Muscle layer of duodenum (tissue), 2 donors: ENCODE measurements around the gene GFAP.

Source experiments
- H3K27ac ChIP-seq: one replicate; pipeline ENCODE4 v1.7.0; 2013; ENCODE audit warnings: mild to moderate bottlenecking, low read length
- H3K27me3 ChIP-seq: one replicate; pipeline ENCODE4 v1.7.0; 2013; ENCODE audit warnings: low read depth, mild to moderate bottlenecking, control low read depth, low read length
- H3K36me3 ChIP-seq, 2 donors: one replicate each; pipeline ENCODE4 v1.7.0; 2013; ENCODE audit warnings: low read length in 2 of 2, control low read depth in 1 of 2, mild to moderate bottlenecking in 1 of 2; ENCODE audit not compliant: insufficient read depth in 2 of 2, control insufficient read depth in 1 of 2
- H3K4me1 ChIP-seq, 2 donors: one replicate each; pipeline ENCODE4 v1.7.0; 2013; ENCODE audit warnings: low read length in 2 of 2, mild to moderate bottlenecking in 2 of 2, control low read depth in 1 of 2, moderate library complexity in 1 of 2; ENCODE audit not compliant: insufficient read depth in 2 of 2, control insufficient read depth in 1 of 2
- H3K4me3 ChIP-seq, 2 donors: one replicate each; pipeline ENCODE4 v1.7.0; 2013; ENCODE audit warnings: low read length in 2 of 2, low read depth in 1 of 2, mild to moderate bottlenecking in 1 of 2
- H3K9me3 ChIP-seq, 2 donors: one replicate each; pipeline ENCODE4 v1.7.0; 2013; ENCODE audit warnings: low read length in 2 of 2, control low read depth in 1 of 2, mild to moderate bottlenecking in 1 of 2; ENCODE audit not compliant: control insufficient read depth in 1 of 2
- donor health status: healthy.

Gene GFAP

DNA sequence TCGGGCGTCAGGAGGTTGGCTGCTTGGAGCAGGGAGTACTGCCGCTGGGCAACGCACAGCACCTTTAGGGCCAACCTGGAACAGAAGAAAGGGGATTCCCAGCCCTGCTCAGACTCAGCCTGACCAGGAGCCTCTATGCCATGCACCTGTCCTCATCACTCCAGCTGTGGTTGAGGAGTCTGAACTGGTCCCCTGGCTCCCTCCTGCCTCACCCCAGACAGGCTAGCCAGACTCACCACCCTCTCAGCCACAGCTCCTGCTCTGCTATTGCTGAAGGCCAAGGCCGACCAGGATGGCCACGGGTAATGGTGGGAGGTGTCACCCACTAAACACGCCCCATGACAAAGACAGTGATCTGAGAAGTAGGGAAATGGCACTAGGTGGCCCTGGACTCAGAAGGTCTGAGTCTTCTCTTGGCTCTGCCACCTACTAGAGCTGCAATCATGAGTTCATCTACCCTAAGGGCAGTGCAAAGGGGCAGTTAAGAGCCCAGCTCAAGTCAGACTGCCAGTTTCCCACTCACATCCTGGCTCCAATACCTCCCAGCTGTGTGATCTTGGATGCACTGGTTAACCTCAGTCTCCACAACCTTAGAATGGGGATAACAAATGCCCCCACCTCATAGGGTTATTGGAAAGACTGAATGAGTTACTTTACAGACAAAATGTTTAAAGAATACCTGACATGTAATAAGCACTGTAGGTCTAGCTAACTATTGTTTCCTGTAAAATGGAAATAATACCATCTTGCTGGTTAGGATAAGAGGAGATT is 13.8 kb upstream of the GFAP start:
- Histone ChIP-seq H3K27me3 (no peaks in the 10 kb centered on the region), H3K27ac (no peak overlapping the region), H3K36me3 (no peaks in the 10 kb centered on the region), H3K4me1 (no peaks in the 10 kb centered on the region), H3K4me3 (no peak overlapping the region), H3K9me3 (no peaks in the 10 kb centered on the region)

DNA sequence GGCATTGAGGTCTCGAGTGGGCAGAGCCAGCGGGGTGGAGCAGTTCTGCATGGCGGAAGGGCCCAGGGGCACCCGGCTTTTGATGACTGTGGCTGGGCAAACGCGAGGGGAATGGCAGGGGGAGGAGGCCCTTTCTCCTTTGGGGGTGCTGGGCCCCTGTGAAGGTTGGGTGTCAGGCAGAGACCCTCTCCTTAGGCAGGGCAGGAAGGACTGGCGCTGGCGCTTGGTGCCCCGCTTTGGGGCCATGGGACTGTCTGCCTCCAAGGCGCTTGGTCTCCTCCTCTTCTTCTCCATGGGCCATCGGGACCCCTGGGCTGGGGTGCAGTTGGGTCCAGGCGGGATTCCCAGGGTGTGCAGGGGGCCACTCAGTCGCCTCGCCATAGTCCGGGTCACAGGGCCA is 12.8 kb upstream of the GFAP start:
- Histone ChIP-seq H3K27me3 (no peaks in the 10 kb centered on the region), H3K4me3 (no peak overlapping the region), H3K9me3 (no peaks in the 10 kb centered on the region), H3K36me3 (no peaks in the 10 kb centered on the region), H3K27ac (no peak overlapping the region), H3K4me1 (no peaks in the 10 kb centered on the region)

DNA sequence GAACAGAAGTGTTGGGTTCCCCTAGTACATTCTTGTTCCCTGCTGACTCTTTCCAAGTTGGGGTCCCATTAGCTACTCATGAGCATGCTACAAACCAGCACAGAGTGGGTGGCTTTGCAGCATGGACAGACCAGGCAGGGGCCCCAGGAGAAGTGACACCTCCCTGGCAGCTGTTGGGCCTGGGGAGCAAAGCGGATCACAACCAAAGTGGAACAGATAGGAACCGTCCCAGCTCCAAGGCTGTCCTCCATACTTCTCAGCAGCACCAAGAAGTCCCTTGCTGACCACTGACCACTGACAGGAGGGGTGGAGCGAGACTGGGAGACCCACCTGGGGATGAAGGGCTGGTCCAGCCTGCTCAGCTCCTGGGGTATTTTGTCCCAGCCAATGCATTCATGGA is 12.4 kb upstream of the GFAP start:
- no peaks in the 10 kb centered on the region for H3K27me3 ChIP-seq
- no peak overlapping the region for H3K27ac ChIP-seq
- no peaks in the 10 kb centered on the region for H3K9me3 ChIP-seq
- no peaks in the 10 kb centered on the region for H3K36me3 ChIP-seq
- H3K4me3 ChIP-seq = no peak overlapping the region
- no peaks in the 10 kb centered on the region for H3K4me1 ChIP-seq

DNA sequence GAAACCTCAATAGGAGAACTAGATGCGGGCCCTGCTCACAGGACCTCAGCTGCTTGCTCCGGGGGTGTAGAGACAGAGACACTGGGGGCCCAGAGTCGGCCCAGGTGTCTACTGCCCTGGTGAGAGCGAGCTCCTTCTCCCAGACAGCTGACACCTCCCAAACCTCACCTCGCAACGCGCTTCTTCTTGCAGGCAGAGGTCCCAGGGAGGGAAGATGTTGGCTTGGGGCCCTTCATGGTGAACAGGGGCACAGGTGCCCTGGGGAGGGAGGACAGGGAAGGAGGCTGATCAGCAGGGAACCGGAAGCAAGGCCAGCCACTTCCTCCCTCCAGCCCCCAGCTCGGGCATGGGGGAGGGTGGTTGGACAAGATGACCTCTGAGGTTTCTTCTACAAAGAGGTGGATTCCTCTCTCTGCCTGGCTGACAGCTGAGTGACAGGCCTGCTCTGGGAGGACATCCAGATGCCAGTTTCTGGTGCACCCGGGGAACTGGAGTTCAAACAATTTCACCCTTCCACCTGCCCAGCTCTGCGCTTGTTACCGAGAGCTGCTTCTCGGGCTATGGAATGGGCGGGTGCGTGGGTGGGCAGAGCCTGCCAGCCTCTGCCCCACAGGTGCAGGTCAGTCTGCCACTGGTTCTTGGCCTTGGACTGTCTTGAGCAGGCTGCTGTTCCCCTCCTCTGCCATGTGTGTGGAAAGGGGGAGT is 11.7 kb upstream of the GFAP start:
- Histone ChIP-seq H3K4me3 (no peak overlapping the region), H3K9me3 (no peaks in the 10 kb centered on the region), H3K27me3 (no peaks in the 10 kb centered on the region), H3K36me3 (no peaks in the 10 kb centered on the region), H3K27ac (no peak overlapping the region), H3K4me1 (no peaks in the 10 kb centered on the region)

DNA sequence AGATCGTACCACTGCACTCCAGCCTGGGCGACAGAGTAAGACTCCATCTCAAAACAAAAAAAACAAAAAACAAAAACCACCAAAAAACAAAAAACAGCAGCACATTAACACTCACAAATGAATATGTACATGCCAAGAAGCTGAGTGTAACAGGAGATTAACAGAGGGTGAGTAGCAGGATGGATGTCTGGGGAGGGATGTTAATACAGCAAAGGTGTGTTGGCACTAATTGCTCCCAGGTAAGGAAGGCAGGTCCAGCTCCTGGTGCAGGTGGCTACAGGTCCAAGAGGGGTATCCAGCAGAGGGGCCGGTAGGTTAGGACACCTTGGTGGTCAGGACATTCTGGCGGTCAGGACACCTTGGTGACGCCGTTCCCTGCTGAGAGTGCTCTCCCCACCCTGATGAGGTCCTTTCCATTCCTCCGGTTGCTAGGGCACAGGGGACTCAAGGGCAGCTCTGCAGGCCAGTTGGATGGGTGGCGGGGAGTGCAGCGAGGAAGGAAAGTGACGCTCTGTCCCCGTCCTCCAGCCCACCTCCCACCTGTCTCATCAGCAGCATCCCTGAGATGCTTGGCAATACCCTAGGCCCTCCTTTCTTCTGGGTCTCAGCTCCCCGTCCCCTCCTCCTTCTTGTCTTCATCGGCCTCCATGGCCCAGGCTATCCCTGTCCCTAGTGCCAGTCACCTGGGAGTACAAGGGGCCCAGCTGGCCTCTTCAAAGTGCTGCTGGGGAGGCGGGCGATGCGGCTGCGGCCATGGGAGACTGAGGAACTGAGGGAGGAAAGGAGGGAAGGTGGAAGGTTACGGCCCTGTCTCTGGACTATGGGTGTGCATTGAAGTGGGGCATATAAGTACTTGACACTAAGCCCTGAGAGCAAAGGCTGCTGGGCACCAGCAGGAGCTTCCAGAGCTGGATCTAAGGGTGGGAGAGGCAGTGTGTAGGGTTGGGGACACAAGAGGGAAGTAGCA is 10.7 kb upstream of the GFAP start:
- no peak overlapping the region for H3K27ac ChIP-seq
- no peaks in the 10 kb centered on the region for H3K36me3 ChIP-seq
- no peak overlapping the region for H3K4me3 ChIP-seq
- H3K4me1 ChIP-seq = no peaks in the 10 kb centered on the region
- H3K9me3 ChIP-seq = no peaks in the 10 kb centered on the region
- no peaks in the 10 kb centered on the region for H3K27me3 ChIP-seq

DNA sequence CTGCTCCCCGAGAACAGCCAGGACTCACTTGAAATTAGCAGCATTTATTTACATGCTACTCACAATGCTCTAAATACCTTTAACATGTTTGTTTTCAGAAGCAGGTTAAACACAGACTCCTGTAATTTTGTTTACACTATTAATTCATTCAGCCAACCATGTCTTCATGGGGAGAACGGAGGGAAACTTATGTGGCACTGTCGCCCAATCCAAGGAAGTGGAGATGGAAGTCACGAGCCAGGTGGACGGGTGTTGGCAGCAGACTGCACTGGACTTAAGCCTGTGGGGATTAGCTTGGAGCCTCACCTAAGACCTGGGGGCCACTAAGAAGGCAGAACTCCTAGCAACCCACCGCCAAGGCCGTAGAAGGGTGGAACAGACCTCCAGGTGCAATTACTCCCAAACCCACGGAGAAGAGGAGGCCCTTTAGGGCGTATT is 8.8 kb upstream of the GFAP start:
- H3K4me1 ChIP-seq = peaks cover 0 to 7% of the 10 kb centered on the region in 2 donors
- H3K4me3 ChIP-seq = no peak overlapping the region
- no peak overlapping the region for H3K27ac ChIP-seq
- no peaks in the 10 kb centered on the region for H3K9me3 ChIP-seq
- no peaks in the 10 kb centered on the region for H3K36me3 ChIP-seq
- no peaks in the 10 kb centered on the region for H3K27me3 ChIP-seq

DNA sequence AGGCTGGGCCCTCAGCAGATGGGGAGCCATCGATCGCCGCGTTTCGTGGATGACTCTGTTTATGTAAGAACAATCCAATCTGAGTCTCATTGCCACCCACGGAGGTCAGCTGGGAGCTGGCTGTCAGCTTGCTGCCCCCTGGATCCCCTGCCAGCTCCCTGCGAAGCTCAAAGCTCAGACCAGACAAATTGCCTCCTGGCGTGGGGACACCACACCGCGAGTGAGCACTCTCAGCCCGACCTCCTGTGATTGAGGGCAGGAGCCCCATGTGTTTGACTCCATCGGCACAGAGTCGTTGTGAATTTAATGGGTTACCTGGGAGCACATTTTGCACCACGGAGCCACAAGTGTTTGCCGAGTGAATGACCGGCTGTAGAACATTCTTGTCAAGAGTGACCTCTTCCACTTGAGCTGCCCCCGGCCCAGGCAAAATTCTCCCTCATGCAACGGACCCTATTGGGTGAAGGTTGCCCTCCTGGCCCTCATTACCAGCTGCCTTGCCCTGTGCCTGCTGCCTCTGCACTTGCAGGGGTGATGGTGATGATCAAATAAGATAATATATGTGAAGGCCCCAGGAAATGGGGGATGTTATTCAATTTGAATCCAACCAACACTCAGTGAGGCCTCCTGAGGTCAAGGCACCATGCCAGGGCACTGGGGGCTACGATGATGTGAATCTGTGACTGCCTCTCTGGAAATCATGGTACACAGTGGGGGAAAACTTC is 7.6 kb upstream of the GFAP start:
- no peaks in the 10 kb centered on the region for H3K27me3 ChIP-seq

DNA sequence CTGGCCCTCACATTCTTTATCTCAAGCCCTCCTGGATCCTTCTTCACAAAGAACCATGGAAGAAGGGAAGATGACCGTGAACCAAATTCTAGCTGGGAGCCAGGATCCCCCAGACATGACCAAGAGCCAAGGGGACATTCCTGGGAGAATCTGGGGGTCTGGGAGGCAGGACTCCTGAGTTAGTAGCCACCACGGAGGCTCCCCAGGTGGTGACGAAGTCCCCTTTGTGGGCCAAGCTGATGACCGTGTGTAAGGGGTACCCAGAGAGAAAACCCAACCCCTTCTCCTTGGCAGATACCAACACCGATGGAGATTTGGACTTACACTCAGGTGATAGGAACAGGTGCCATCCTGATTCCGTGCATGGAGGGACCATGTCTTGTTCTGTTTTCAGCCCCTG is 6.8 kb upstream of the GFAP start:
- no peaks in the 10 kb centered on the region for H3K36me3 ChIP-seq
- H3K4me3 ChIP-seq = no peak overlapping the region
- peaks cover 0 to 7% of the 10 kb centered on the region in 2 donors for H3K4me1 ChIP-seq
- no peak overlapping the region for H3K27ac ChIP-seq
- no peaks in the 10 kb centered on the region for H3K9me3 ChIP-seq
- no peaks in the 10 kb centered on the region for H3K27me3 ChIP-seq

More for the DNA sequence above, 7.6 kb upstream of the GFAP start:
- Histone ChIP-seq H3K27ac (no peak overlapping the region), H3K9me3 (no peaks in the 10 kb centered on the region), H3K4me3 (no peak overlapping the region), H3K4me1 (peaks cover 0 to 7% of the 10 kb centered on the region in 2 donors), H3K36me3 (no peaks in the 10 kb centered on the region)

DNA sequence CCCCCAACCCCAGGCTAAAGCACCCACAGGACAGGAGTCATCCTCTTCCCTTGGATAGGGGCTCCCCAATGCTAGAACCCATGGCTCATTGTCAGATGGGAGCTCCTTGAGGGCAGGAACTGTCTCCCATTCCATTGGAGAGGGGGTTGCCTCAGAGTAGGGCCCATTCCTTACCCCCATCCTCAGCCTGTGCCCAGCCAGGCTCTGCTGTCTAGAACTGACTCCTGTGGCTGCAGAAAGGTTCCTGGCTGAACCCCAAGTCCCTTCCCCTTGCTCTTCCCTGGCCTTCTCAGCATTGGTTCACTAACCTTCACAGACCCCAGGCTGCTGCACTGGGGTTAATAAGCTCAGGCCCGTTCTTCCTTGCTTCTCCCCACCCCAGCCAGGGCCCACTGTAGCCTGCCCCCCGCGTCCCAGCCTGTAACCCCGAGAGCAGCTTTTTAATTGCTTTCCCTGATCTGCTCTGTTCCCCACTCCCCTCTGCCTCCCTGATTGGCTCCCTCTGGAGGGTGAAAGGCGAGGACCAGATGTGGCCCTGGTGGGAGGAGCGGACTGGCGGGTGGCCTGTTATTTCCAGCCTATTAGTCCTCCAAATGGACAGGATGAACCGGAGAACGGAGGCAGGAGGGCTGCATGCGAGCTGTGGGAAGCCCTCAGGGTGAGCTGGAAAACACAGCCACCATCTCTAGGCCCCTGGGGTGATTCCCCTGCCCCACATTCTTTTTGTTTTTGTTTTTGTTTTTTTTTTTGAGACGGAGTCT is 6.0 kb upstream of the GFAP start:
- H3K4me1 ChIP-seq = peaks cover 0 to 7% of the 10 kb centered on the region in 2 donors

DNA sequence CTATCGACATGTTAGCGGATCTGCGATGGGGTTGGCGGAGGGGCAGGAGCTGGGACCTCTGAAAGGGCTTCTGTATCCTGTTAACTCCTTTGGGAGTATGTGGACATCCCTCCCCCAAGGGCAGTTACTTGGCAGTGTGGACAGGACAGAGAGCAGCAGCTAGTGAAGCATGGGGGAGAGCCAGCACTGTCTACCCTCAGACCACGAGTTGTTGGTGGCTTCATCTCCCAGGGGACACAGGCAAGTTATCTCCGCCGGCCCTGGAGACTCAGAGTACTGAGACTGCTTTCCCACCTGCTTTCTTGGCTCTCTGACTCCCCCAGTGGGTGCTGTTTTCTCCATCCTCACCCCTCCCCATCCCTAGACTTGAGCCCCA is 5.3 kb upstream of the GFAP start:
- no peak overlapping the region for H3K27ac ChIP-seq

More for the DNA sequence above, 6.0 kb upstream of the GFAP start:
- Histone ChIP-seq H3K36me3 (no peaks in the 10 kb centered on the region), H3K4me3 (no peak overlapping the region), H3K27ac (no peak overlapping the region), H3K9me3 (no peaks in the 10 kb centered on the region), H3K27me3 (no peaks in the 10 kb centered on the region)

More for the DNA sequence above, 5.3 kb upstream of the GFAP start:
- Histone ChIP-seq H3K4me1 (peaks cover 0 to 10% of the 10 kb centered on the region in 2 donors), H3K36me3 (no peaks in the 10 kb centered on the region), H3K9me3 (no peaks in the 10 kb centered on the region), H3K27me3 (no peaks in the 10 kb centered on the region), H3K4me3 (no peak overlapping the region)
